GM06990 (cell line): Measurements from ENCODE around the gene KCTD17.

Source experiments
- DNase-seq: peaks from one replicate; pipeline ENCODE4 v3.0.0-alpha.2; 2011; ENCODE audit not compliant: insufficient read length; ENCODE audit errors: extremely low read depth
- H3K27me3 ChIP-seq: replicated peaks from 2 replicates; pipeline ENCODE4 v1.6.0; 2011; ENCODE audit warnings: low read length; ENCODE audit not compliant: control insufficient read depth, insufficient read depth
- H3K36me3 ChIP-seq: 2 replicates; pipeline ENCODE4 v1.5.1; 2011; ENCODE audit warnings: low read length; ENCODE audit not compliant: control insufficient read depth, insufficient read depth
- H3K4me3 ChIP-seq: replicated peaks from 2 replicates; pipeline ENCODE4 v1.5.1; 2011; ENCODE audit warnings: low read depth, mild to moderate bottlenecking, control low read depth, low read length
- CTCF ChIP-seq: IDR thresholded peaks from 2 replicates; pipeline ENCODE4 v1.5.1; 2011; ENCODE audit warnings: low read length, control low read depth, mild to moderate bottlenecking, inconsistent platforms; ENCODE audit not compliant: insufficient read depth, poor library complexity, severe bottlenecking

The KCTD17 gene

GRCh38 chr22:37086184-37086583 lies 34.6 kb downstream of the KCTD17 start:
- no peak for DNase-seq
- TF ChIP-seq CTCF: no peak
- Histone ChIP-seq H3K4me3 (no peak overlapping the region), H3K27me3 (no peaks in the 10 kb centered on the region; the same call in 1 of the 2 replicates), H3K36me3 (no peaks in the 10 kb centered on the region)

DNA sequence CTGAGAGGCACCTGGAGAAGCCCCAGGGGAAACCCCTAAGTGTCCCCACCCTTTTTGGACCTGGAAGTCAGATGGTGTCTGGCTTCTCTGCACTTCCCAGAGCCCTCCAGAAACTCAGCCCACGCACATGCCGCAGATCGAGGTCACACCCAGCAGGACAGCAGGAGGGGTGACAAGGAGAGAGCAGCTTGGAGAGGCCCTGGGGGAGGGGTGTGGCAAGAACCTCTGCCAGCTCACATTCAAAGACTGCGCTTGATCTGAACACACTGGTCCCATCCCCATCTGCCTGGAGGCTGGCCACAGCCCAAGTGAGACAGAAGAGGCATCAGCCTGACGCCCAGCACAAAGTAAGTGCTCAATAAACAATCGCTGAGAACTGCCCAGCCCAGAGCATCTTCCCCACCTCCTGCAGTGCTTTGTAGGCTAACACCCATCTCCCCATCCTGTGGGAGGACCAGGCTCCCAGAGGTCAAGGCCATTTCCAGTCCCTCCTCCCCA lies 36.6 kb downstream of the KCTD17 start:
- TF ChIP-seq CTCF: no peak
- no peaks in the 10 kb centered on the region; the same call in 1 of the 2 replicates for H3K27me3 ChIP-seq
- no peak for DNase-seq
- H3K4me3 ChIP-seq: no peak overlapping the region
- H3K36me3 ChIP-seq: no peaks in the 10 kb centered on the region

DNA sequence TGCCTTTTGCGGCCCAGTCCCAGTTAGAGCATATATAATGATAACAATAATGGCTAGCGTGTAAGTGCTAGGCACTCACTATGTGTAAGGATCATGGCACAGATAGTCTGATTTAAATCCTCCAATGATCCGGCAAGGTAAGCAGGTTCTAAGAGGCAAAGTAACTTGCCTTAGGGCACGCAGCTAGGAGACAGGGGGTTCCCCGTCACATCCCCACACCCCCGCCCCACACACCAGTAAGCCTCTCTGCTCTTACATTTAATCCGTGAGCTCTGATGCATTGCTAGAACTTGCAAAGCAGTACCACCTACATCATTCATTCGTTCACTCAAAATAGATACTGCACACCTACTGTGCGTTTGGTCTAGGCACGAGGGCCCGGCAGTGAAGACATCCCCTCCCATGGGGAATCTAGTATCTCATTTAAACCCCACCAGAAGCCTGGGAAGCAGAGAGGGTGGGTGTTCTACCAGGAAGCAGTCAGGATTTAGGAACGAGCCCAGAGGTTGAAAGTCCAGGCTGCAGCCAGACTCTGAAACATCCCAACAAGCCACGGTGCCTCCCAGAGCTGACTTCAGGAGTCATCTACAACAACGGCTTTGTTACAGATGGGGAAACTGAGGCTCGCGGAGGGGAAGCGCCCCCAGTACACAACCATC lies 37.3 kb downstream of the KCTD17 start:
- H3K36me3 ChIP-seq: no peaks in the 10 kb centered on the region
- no peak for DNase-seq
- no peak overlapping the region for H3K4me3 ChIP-seq
- H3K27me3 ChIP-seq: no peaks in the 10 kb centered on the region; the same call in 1 of the 2 replicates
- TF ChIP-seq CTCF: no peak

DNA sequence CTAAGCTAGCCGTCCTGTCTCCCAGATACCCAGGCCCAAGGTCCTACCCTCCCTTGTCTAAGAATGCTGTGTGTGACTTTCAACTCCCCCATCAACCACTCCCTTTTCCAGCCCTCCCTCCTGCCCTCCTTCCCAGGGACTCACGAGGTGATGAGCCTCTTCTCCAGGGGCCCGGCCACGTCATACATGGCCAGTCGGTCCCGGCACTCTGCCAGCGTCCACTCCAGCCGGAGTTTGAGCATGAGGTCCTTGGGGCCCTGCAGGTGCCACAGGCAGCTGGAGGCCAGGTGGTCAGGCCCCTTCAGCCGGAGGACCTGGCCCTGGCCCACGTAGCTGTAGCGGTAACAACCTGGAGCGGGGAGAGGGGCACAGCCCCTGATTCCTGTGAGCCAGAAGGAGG lies 37.9 kb downstream of the KCTD17 start:
- TF ChIP-seq CTCF: no peak
- no peak for DNase-seq

DNA sequence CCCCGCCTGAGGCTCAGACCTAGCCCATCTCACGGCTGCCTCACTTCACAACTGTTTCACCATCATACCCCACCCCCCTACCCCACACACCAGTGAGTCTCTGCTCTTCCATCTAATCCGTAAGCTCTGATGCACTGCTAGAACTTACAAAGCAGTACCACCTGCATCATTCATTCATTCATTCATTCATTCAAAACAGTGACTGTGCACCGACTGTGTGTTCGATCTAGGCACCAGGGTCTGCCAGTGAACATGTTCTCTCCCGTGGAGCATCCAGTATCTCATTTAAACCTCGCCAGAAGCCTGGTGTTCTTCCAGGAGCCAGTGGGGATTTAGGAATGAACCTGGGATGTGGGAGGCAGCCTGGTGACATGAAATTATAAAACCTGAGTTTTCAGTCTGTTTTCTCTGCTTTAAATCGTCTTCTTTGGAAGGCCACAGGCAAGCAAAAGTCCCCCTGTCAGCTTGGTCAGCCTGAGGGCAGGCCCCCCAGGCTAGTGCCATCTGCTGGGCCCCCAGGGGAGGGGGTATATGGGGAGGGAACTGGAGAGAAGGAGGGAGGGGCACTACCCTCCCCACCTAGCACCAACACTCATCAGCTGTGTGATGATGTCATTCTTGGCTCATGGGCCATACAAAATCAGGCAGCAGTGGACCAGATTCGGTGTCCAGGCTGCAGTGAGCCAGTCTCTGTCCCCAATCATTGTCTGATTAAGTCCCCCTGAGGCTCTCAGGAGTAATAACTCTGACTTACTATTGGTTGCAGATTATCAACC lies 39.6 kb downstream of the KCTD17 start:
- H3K4me3 ChIP-seq: no peak overlapping the region
- no peak for TF ChIP-seq CTCF
- H3K36me3 ChIP-seq: no peaks in the 10 kb centered on the region
- no peak for DNase-seq
- peaks cover 2% of the 10 kb centered on the region; the same call in 1 of the 2 replicates for H3K27me3 ChIP-seq

More for the DNA sequence above, 37.9 kb downstream of the KCTD17 start:
- Histone ChIP-seq H3K27me3 (no peaks in the 10 kb centered on the region; the same call in 1 of the 2 replicates), H3K4me3 (no peak overlapping the region), H3K36me3 (no peaks in the 10 kb centered on the region)
